PC-9 (cell line): Measurements from ENCODE around the gene OR4D1. TPM values are rescaled to one million over a fixed set of nuclear protein-coding genes. Genes with fewer than 3 reads are reported as not detected.
A peak's percentile ranks its signal among the peaks of the same experiment; 100 is the strongest.

Source experiments
- BruUV-seq: library from RNA; stranded (reverse); fragments of 400-500 nt; replicated peaks from 2 replicates; lab custom pipeline; 2021; lab: Mats Ljungman, UMichigan
- CTCF ChIA-PET: fragments of 300-600 bp; sonication (Branson Sonifier 250); formaldehyde crosslinking; loops from one replicate; lab custom pipeline; 2022; ENCODE audit warnings: antibody characterized with exemption; lab: Charles Lee
- POLR2A ChIA-PET: fragments of 300-600 bp; sonication (Branson Sonifier 250); formaldehyde crosslinking; loops from one replicate; lab custom pipeline; 2022; ENCODE audit warnings: antibody characterized with exemption; ENCODE audit not compliant: unreplicated experiment; lab: Charles Lee
- DNase-seq, 2 experiments: peaks; one replicate each; pipeline versions ENCODE4 v3.0.0 to v3.0.0-alpha.2; 2015 to 2022; ENCODE audit warnings: mixed read lengths in 1 of 2
- H2AFZ ChIP-seq: fragments of 200-600 bp; sonication (generic); 2 replicates; pipeline ENCODE4 v1.8.1; 2017; ENCODE audit warnings: antibody characterized with exemption
- H3F3A ChIP-seq: fragments of 200-600 bp; sonication (generic); 2 replicates; pipeline ENCODE4 v1.8.1; 2017; ENCODE audit warnings: antibody characterized with exemption, mild to moderate bottlenecking, low read depth; ENCODE audit not compliant: insufficient read depth
- H3K27ac ChIP-seq: fragments of 200-600 bp; sonication (generic); 2 replicates; pipeline ENCODE4 v1.6.1; 2016; ENCODE audit warnings: mixed run types
- H3K27me3 ChIP-seq: fragments of 200-600 bp; sonication (generic); 2 replicates; pipeline ENCODE4 v1.6.1; 2016; ENCODE audit warnings: low read depth, mixed run types; ENCODE audit not compliant: insufficient read depth
- H3K36me3 ChIP-seq: fragments of 200-600 bp; sonication (generic); 2 replicates; pipeline ENCODE4 v1.6.1; 2016; ENCODE audit warnings: low read depth, mixed run types
- H3K4me1 ChIP-seq: fragments of 200-600 bp; sonication (generic); replicated peaks from 2 replicates; pipeline ENCODE4 v1.6.1; 2016; ENCODE audit warnings: mixed run types; ENCODE audit not compliant: insufficient read depth
- H3K4me2 ChIP-seq: fragments of 200-600 bp; sonication (generic); 2 replicates; pipeline ENCODE4 v1.6.1; 2017; ENCODE audit warnings: mixed run types
- H3K4me3 ChIP-seq: fragments of 200-600 bp; sonication (generic); 2 replicates; pipeline ENCODE4 v1.6.1; 2016; ENCODE audit warnings: mixed run types
- H3K79me2 ChIP-seq: fragments of 200-600 bp; sonication (generic); 2 replicates; pipeline ENCODE4 v1.6.1; 2017; ENCODE audit warnings: low read depth, mixed run types
- H3K9me2 ChIP-seq: fragments of 200-600 bp; sonication (generic); 2 replicates; pipeline ENCODE4 v1.8.1; 2017; ENCODE audit warnings: mild to moderate bottlenecking; ENCODE audit not compliant: insufficient read depth
- H3K9me3 ChIP-seq: fragments of 200-600 bp; sonication (generic); 2 replicates; pipeline ENCODE4 v1.8.1; 2016; ENCODE audit warnings: low read depth; ENCODE audit not compliant: insufficient read depth
- H4K20me1 ChIP-seq: fragments of 200-600 bp; sonication (generic); 2 replicates; pipeline ENCODE4 v1.8.1; 2017; ENCODE audit not compliant: insufficient read depth
- CTCF ChIP-seq: fragments of 200-600 bp; sonication (generic); conservative IDR thresholded peaks from 2 replicates; pipeline ENCODE4 v1.6.1; 2017; ENCODE audit warnings: mixed run types, antibody characterized with exemption, mild to moderate bottlenecking, moderate library complexity
- EZH2 ChIP-seq: fragments of 200-600 bp; sonication (generic); IDR thresholded peaks from 2 replicates; pipeline ENCODE4 v1.8.0; 2017; ENCODE audit warnings: antibody characterized with exemption, low read depth
- intact Hi-C: fragments of 100-400 bp; cut with micrococcal nuclease; formaldehyde crosslinking; loops from one replicate; pipeline ENCODE4 v1.10.0; 2022; ENCODE audit not compliant: unreplicated experiment
- total RNA-seq: library from RNA; stranded (reverse); gene quantifications from 2 replicates; pipeline ENCODE4 v1.2.3, GENCODE V29; 2021

Gene OR4D1
- total RNA-seq, 1 experiment from 2014 or later: not detected

GRCh38 chr17:58111676-58112075, 36.5 kb upstream of the OR4D1 start:
- Histone ChIP-seq H3K4me1 (no peaks in the 10 kb centered on the region), H3K4me2 (no peak overlapping the region), H3K79me2 (no peaks in the 10 kb centered on the region), H4K20me1 (no peaks in the 10 kb centered on the region), H3K9me3 (no peaks in the 10 kb centered on the region), H3F3A (no peaks in the 10 kb centered on the region), H3K36me3 (no peaks in the 10 kb centered on the region), H3K4me3 (no peak overlapping the region), H3K9me2 (no peaks in the 10 kb centered on the region), H2AFZ (no peak overlapping the region), H3K27me3 (peaks cover 10% of the 10 kb centered on the region), H3K27ac (no peak overlapping the region)
- no TSS peak for BruUV-seq
- no peak for DNase-seq
- CTCF ChIA-PET: no interaction called here
- intact Hi-C loops: loop anchor here (2.0 kb wide), 4 partner anchors 113 to 981 kb away; no protein-coding TSS in a partner anchor
- POLR2A ChIA-PET: no interaction called here
- TF ChIP-seq EZH2 (no peak), CTCF (no peak)

GRCh38 chr17:58112970-58113631, 35.1 kb upstream of the OR4D1 start:
- Histone ChIP-seq H2AFZ (no peak overlapping the region), H3K4me2 (no peak overlapping the region)

GRCh38 chr17:58113947-58114346, 34.2 kb upstream of the OR4D1 start:
- TF ChIP-seq CTCF: no peak
- TF ChIP-seq EZH2: no peak
- no peaks in the 10 kb centered on the region for H3K4me1 ChIP-seq
- no peak overlapping the region for H3K27ac ChIP-seq

More at GRCh38 chr17:58112970-58113631, 35.1 kb upstream of the OR4D1 start:
- Histone ChIP-seq H3K79me2 (no peaks in the 10 kb centered on the region), H3K27ac (no peak overlapping the region), H3K4me1 (no peaks in the 10 kb centered on the region), H3K27me3 (peaks cover 16% of the 10 kb centered on the region), H3K36me3 (no peaks in the 10 kb centered on the region), H3K4me3 (no peak overlapping the region), H4K20me1 (no peaks in the 10 kb centered on the region), H3K9me2 (no peaks in the 10 kb centered on the region), H3F3A (no peaks in the 10 kb centered on the region), H3K9me3 (no peaks in the 10 kb centered on the region)
- intact Hi-C loops: loop anchor here (1.0 to 2.0 kb wide), 7 partner anchors 106 to 982 kb away; partner anchors contain the start of gene SRSF1
- TF ChIP-seq EZH2: no peak
- peak; percentile 98 for TF ChIP-seq CTCF
- ChIA-PET CTCF (interaction anchor here (0.6 to 0.7 kb wide), 2 partner anchors 323 to 870 kb away, joined by 3 read pairs; no protein-coding TSS in a partner anchor), POLR2A (no interaction called here)
- DNase-seq: peak; percentile 61 to 74
- no TSS peak for BruUV-seq

More at GRCh38 chr17:58113947-58114346, 34.2 kb upstream of the OR4D1 start:
- Histone ChIP-seq H2AFZ (no peak overlapping the region), H3K9me2 (no peaks in the 10 kb centered on the region), H4K20me1 (no peaks in the 10 kb centered on the region), H3K9me3 (no peaks in the 10 kb centered on the region), H3K4me3 (no peak overlapping the region), H3F3A (no peaks in the 10 kb centered on the region), H3K27me3 (peaks cover 16% of the 10 kb centered on the region), H3K36me3 (no peaks in the 10 kb centered on the region), H3K4me2 (no peak overlapping the region), H3K79me2 (no peaks in the 10 kb centered on the region)
- ChIA-PET POLR2A (no interaction called here), CTCF (no interaction called here)
- no TSS peak for BruUV-seq
- no peak for DNase-seq
- intact Hi-C loops: loop anchor here (1.0 to 2.0 kb wide), 7 partner anchors 107 to 983 kb away; partner anchors contain the start of gene SRSF1
